Mesothelial cell of epicardium (in vitro differentiated cells): Measurements from ENCODE around the gene NACC2. TPM values are rescaled to one million over a fixed set of nuclear protein-coding genes. Genes with fewer than 3 reads are reported as not detected.

Source experiments
- DNase-seq, 2 experiments: peaks; one replicate each; pipeline ENCODE4 v3.0.0; 2021; ENCODE audit warnings: low spot score in 2 of 2; ENCODE audit not compliant: unreplicated experiment in 2 of 2
- H3K27ac Mint-ChIP-seq: 2 replicates; pipeline ENCODE4 v1.8.0; 2021; ENCODE audit warnings: mixed read lengths
- H3K27me3 Mint-ChIP-seq: 2 replicates; pipeline ENCODE4 v1.8.0; 2021; ENCODE audit warnings: low read depth, mixed read lengths
- H3K36me3 Mint-ChIP-seq: 2 replicates; pipeline ENCODE4 v1.8.0; 2021; ENCODE audit warnings: mixed read lengths
- H3K4me1 Mint-ChIP-seq: 2 replicates; pipeline ENCODE4 v1.8.0; 2021; ENCODE audit warnings: mixed read lengths
- H3K4me3 Mint-ChIP-seq: 2 replicates; pipeline ENCODE4 v1.8.0; 2021; ENCODE audit warnings: mild to moderate bottlenecking, moderate library complexity, mixed read lengths
- H3K9me3 Mint-ChIP-seq: 2 replicates; pipeline ENCODE4 v1.8.0; 2021; ENCODE audit warnings: mixed read lengths
- total RNA-seq: library from RNA; stranded (reverse); gene quantifications from 3 replicates; pipeline ENCODE4 v1.2.1, GENCODE V29; 2021
- TF ChIP-seq, protein P1 (sequence below): fragments of 200-600 bp; sonication (generic); IDR thresholded peaks from one replicate; pipeline ENCODE4 v1.5.0; 2021; ENCODE audit warnings: antibody characterized with exemption; ENCODE audit not compliant: unreplicated experiment

NACC2 gene
- total RNA-seq, 1 donor from 2014 or later, result 18.4 TPM

DNA sequence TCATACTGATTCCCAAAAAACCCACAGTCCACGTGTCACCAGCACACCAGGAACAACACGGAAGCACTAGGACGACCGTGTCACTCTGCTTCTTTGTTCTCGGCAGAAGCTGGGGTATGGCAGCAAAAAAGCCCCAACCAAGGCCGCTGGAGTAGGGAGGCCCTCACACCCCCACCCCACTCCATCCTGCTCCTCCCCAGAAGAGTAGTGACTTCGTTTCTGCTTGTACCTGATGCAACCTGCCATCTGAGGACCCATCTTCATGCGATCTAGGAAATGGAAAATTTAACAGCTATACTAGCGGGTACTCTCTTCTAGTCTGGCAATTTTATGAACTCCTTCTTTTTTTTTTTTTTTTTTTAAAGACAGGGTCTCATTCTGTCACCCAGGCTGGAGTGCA is 137.7 kb downstream of the NACC2 start:
- Mint-ChIP-seq H3K4me3 (no peak overlapping the region), H3K9me3 (no peaks in the 10 kb centered on the region), H3K36me3 (peaks cover 11% of the 10 kb centered on the region), H3K27me3 (no peaks in the 10 kb centered on the region), H3K27ac (no peak overlapping the region), H3K4me1 (peaks cover 21% of the 10 kb centered on the region)
- DNase-seq, result no peak
- TF ChIP-seq, protein P1, sequence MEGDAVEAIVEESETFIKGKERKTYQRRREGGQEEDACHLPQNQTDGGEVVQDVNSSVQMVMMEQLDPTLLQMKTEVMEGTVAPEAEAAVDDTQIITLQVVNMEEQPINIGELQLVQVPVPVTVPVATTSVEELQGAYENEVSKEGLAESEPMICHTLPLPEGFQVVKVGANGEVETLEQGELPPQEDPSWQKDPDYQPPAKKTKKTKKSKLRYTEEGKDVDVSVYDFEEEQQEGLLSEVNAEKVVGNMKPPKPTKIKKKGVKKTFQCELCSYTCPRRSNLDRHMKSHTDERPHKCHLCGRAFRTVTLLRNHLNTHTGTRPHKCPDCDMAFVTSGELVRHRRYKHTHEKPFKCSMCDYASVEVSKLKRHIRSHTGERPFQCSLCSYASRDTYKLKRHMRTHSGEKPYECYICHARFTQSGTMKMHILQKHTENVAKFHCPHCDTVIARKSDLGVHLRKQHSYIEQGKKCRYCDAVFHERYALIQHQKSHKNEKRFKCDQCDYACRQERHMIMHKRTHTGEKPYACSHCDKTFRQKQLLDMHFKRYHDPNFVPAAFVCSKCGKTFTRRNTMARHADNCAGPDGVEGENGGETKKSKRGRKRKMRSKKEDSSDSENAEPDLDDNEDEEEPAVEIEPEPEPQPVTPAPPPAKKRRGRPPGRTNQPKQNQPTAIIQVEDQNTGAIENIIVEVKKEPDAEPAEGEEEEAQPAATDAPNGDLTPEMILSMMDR, result no peak

DNA sequence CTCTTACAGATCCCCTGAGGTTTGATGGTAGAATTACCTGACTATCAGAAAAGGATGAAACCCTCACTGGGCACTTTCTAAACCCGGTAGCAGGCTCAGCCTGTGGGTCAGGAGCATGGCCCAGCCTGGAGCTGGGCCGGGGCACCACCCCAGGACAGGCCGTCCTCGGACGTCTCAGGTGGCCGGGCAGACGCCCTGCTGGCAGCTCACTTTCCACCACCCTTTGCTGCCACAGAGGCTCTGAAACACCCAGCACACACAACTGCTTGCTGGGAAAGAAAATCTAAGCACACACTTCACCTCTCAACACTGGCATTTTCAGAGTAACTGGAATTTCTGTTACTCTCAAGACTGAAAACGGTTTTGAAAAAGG is 138.3 kb downstream of the NACC2 start:
- DNase-seq, result no peak
- TF ChIP-seq, protein P1, result no peak
- Mint-ChIP-seq H3K4me3 (no peak overlapping the region), H3K9me3 (no peaks in the 10 kb centered on the region), H3K27me3 (no peaks in the 10 kb centered on the region), H3K36me3 (peaks cover 15% of the 10 kb centered on the region), H3K4me1 (peaks cover 20% of the 10 kb centered on the region), H3K27ac (no peak overlapping the region)

Other genes starting within 250 kb of the NACC2 start
- 62.4 to 64.4 TPM (median 63.3 TPM) in 3 replicates for gene CAMSAP1, start 187.7 kb downstream of the NACC2 start, total RNA-seq
- 31.7 to 33.8 TPM (median 32.0 TPM) in 3 replicates for gene UBAC1, start 133.9 kb downstream of the NACC2 start, total RNA-seq
- gene TMEM250, start 23.6 kb upstream of the NACC2 start, total RNA-seq, result 34.2 to 35.3 TPM (median 34.5 TPM) in 3 replicates
- not detected in 3 replicates for gene LHX3, start 109.8 kb upstream of the NACC2 start, total RNA-seq
- gene QSOX2, start 150.5 kb upstream of the NACC2 start, total RNA-seq, result 16.8 to 17.0 TPM (median 17.0 TPM) in 3 replicates
- gene CCDC187, start 208.8 kb upstream of the NACC2 start, total RNA-seq, result 0.42 to 0.54 TPM (median 0.47 TPM) in 3 replicates
- 98.6 to 103 TPM (median 102 TPM) in 3 replicates for gene GPSM1, start 232.2 kb upstream of the NACC2 start, total RNA-seq